ENCODE data around the gene CCDC83.
"Not testable (repeated sequence)": the region's sequence is repeated elsewhere in the genome, so short reads cannot be mapped to it uniquely, and the experiment has no call there.

The CCDC83 gene

DNA sequence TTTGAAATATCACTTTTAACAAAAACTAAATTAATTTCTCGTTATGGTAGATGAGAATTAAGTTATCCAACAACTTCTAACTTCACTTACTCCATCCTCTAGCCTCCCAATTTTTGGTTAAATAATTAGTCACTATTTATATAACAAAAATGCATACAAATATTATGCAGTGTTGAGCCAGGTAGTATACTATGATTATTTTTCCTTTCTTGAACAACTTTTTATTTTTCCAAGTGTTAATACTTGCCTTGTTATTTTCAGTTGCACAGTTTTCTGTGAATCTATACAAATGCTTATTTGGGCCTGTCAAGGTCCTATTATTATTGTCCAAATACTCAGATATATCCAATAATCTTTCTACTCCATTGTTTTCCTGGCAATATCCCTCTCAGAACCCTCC lies 19.9 kb upstream of the CCDC83 start:
- H3K27ac ChIP-seq, result no peak overlapping the region
- TF ChIP-seq, protein P1, sequence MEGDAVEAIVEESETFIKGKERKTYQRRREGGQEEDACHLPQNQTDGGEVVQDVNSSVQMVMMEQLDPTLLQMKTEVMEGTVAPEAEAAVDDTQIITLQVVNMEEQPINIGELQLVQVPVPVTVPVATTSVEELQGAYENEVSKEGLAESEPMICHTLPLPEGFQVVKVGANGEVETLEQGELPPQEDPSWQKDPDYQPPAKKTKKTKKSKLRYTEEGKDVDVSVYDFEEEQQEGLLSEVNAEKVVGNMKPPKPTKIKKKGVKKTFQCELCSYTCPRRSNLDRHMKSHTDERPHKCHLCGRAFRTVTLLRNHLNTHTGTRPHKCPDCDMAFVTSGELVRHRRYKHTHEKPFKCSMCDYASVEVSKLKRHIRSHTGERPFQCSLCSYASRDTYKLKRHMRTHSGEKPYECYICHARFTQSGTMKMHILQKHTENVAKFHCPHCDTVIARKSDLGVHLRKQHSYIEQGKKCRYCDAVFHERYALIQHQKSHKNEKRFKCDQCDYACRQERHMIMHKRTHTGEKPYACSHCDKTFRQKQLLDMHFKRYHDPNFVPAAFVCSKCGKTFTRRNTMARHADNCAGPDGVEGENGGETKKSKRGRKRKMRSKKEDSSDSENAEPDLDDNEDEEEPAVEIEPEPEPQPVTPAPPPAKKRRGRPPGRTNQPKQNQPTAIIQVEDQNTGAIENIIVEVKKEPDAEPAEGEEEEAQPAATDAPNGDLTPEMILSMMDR (IDR thresholded peaks at IDR 0.05), result no peak
- no peak for TF ChIP-seq ZFX (IDR thresholded peaks at IDR 0.05; ENCODE audit: borderline replicate concordance)

DNA sequence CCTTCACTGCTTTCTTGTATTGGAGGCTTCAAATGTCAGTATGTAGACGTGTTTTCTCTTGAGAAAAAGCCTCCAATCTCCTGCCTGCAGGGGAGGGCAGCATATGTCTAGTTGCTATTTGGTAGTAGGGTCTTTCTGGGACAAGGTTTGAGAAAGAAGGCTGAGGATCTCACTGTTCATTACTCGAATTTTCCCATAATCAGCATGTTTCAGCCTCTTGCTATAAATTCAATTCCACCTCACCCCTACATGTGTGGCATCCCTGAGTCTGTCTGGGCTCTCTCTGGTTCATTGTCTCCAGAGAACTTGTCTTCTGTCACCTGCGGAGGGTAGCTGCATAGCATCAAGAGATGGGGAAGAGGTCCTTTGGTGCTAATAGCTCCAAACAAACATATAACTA lies 19.5 kb upstream of the CCDC83 start:
- TF ChIP-seq ZFX (IDR thresholded peaks at IDR 0.05; ENCODE audit: borderline replicate concordance), result no peak
- TF ChIP-seq, protein P1 (IDR thresholded peaks at IDR 0.05), result no peak
- no peak overlapping the region for H3K27ac ChIP-seq

DNA sequence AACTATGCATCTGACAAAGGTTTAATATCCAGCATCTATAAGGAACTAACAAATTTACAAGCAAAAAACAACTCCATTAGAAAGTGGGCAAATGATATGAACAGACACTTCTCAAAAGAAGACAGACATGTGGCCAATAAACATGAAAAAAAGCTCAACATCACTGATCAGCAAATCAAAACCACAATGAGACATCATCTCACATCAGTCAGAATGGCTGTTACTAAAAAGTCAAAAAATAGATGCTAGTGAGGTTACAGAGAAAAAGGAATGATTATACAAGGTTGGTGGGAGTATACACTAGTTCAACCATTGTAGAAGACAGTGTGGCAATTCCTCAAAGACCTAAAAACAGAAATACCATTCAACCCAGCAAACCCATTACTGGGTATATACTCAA lies 14.3 kb upstream of the CCDC83 start:
- not testable (repeated sequence) for H3K27ac ChIP-seq

DNA sequence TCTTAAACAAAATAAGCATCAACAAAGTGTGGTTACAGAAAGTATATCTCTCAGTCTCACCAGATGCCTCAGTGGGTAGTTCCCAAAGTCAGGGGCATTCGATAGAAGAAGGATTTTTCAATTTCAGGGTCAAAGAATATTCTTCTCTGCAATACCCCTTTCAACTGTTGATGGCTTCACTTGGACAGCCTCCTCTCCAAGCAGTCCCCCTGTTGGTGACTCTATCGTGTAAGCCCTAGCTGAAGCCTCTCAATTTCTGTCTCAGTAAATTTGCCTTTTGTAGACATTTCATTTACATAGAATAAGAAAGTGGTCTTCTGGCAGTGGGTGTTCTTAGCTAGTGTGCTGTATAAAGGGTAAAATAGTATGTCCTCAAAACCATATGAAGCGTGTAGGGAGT lies 11.3 kb upstream of the CCDC83 start:
- H3K27ac ChIP-seq, result peak overlapping the region; percentile 65
- TF ChIP-seq ZFX (IDR thresholded peaks at IDR 0.05; ENCODE audit: borderline replicate concordance), result no peak
- TF ChIP-seq, protein P1 (IDR thresholded peaks at IDR 0.05), result no peak

DNA sequence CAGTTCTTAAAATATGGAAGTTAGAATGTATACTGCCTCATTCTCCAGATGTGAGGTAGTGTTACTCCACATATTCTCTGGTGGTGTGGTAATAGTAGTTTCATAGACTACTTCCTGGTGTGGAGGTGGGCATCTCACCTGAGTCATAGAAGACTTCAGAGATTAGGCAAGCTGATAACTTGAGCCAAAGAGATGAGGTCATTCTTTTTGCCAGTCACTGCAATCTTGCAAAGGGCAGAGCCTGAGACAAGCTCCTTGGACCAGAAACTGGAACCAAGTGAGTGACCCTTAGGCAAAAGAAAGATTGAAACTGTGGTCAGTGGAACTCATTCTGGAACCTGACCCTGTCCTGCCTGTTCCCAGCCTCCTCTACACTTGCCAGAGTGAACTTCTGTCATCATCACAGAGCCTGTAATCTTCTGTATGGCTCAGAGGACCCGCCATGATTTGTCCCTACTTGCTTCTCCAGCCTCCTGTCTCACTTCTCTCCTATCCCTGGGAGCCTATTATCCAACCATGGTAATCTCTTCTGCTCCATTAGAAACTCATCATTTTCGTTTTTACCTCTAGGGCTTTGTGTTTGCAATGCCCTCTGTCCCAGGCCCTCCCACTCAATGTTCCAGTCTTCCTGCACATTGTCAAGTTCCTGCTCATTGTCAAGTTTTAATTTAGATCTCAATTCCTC lies 10.6 kb upstream of the CCDC83 start:
- no peak for TF ChIP-seq ZFX (IDR thresholded peaks at IDR 0.05; ENCODE audit: borderline replicate concordance)
- TF ChIP-seq, protein P1 (IDR thresholded peaks at IDR 0.05), result no peak
- H3K27ac ChIP-seq, result peak overlapping the region; percentile 65

DNA sequence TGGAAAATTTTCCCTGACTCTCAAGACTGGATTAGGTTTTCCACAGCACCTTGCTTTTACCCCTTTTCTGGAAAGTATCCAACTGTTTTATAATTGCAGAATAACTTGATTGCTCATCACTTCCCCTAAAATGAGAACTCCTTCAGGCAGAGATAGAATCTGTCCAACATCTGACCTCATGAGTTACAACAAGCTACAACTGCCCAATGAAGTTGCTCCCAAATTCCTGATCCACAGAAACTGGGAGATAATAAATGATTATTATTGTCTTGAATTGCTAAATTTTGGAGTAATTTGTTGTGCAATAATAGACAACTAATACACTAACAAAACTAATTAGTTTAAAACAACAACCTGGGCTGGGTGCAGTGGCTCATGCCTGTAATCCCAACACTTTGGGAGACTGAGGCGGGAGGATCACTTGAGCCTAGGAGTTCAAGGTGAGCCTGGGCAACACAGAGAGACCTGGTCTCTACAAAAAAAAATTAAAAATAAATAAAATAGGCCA lies 10.0 kb upstream of the CCDC83 start:
- TF ChIP-seq ZFX (IDR thresholded peaks at IDR 0.05; ENCODE audit: borderline replicate concordance), result no peak
- TF ChIP-seq, protein P1 (IDR thresholded peaks at IDR 0.05), result no peak
- H3K27ac ChIP-seq, result peak overlapping the region; percentile 65

DNA sequence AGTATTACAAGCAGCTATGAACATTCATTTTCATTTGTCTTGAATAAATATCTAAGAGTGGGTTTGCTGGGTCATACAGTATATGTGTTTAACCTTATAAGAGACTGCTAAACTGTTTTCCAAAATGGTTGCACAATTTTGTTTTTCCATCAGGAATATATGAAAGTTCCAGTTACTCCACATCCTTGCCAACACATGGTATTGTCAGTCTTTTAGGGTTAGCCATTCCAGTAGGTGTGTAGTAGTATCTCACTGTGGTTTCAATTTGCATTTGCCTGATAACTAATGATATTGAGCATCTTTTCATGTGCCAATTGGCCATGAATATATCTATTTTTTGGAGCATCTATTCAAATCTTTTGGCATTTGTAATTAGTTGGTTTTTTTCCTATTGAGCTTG lies 7.7 kb upstream of the CCDC83 start:
- H3K27ac ChIP-seq, result no peak overlapping the region
- TF ChIP-seq, protein P1 (IDR thresholded peaks at IDR 0.05), result no peak
- TF ChIP-seq ZFX (IDR thresholded peaks at IDR 0.05; ENCODE audit: borderline replicate concordance), result no peak

DNA sequence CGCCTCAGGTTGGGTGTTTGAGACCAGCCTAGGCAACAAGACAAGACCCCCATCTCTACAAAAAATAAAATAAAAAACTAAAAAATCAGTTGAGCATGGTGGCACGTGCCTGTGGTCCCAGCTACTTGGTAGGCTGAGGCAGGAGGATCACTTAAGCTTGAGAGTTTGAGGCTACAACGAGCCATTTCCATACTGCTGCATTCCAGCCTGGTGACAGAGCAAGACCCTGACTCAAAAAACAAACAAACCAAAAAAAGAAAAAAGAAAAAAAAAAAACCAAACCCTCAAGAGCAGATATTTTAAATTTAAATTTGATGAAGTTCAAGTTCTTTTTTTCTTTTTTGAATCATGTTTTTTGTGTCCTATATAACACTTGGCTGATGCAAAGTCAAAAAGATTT lies 7.2 kb upstream of the CCDC83 start:
- TF ChIP-seq, protein P1 (IDR thresholded peaks at IDR 0.05), result no peak
- TF ChIP-seq ZFX (IDR thresholded peaks at IDR 0.05; ENCODE audit: borderline replicate concordance), result no peak
- H3K27ac ChIP-seq, result no peak overlapping the region

Data from 22Rv1 (cell line).